Spleen (tissue), 11 donors: ENCODE results near the gene OGG1. TPM values are rescaled to one million over a fixed set of nuclear protein-coding genes. Genes with fewer than 3 reads are reported as not detected.

Source experiments
- DNase-seq: peaks from one replicate; pipeline ENCODE4 v3.0.0-alpha.2; 2020
- H3K27ac ChIP-seq, 8 donors: fragments of 200-600 bp; sonication (generic) in 7 of 8; 1 replicate in 4 of 8; 2 replicates in 4 of 8; pipeline versions ENCODE4 v1.5.0 to v1.8.0; 2016 to 2021; ENCODE audit warnings: inconsistent platforms in 4 of 8, mild to moderate bottlenecking in 4 of 8, moderate library complexity in 1 of 8
- H3K27me3 ChIP-seq, 7 donors: fragments of 200-600 bp; sonication (generic) in 6 of 7; replicated peaks in 1 of 7; 1 replicate in 4 of 7; 2 replicates in 3 of 7; pipeline versions ENCODE4 v1.5.0 to v1.8.0; 2016 to 2021; ENCODE audit warnings: inconsistent platforms in 3 of 7, mild to moderate bottlenecking in 1 of 7
- H3K36me3 ChIP-seq, 6 donors: fragments of 200-600 bp; sonication (generic) in 5 of 6; 1 replicate in 4 of 6; 2 replicates in 2 of 6; pipeline versions ENCODE4 v1.5.0 to v1.8.0; 2016 to 2021; ENCODE audit warnings: inconsistent platforms in 2 of 6
- H3K4me1 ChIP-seq, 6 donors: fragments of 200-600 bp; sonication (generic) in 5 of 6; 1 replicate in 3 of 6; 2 replicates in 3 of 6; pipeline versions ENCODE4 v1.5.0 to v1.8.0; 2016 to 2021; ENCODE audit warnings: inconsistent platforms in 3 of 6
- H3K4me3 ChIP-seq, 8 donors: fragments of 200-600 bp; sonication (generic) in 7 of 8; 1 replicate in 4 of 8; 2 replicates in 4 of 8; pipeline versions ENCODE4 v1.5.0 to v1.8.0; 2016 to 2021; ENCODE audit warnings: inconsistent platforms in 4 of 8, mild to moderate bottlenecking in 4 of 8, moderate library complexity in 2 of 8
- H3K9me3 ChIP-seq, 8 donors: fragments of 200-600 bp; sonication (generic) in 7 of 8; 1 replicate in 4 of 8; 2 replicates in 4 of 8; pipeline versions ENCODE4 v1.5.0 to v1.8.0; 2016 to 2021; ENCODE audit warnings: inconsistent platforms in 4 of 8
- POLR2A ChIP-seq, 3 donors: fragments of 450-650 bp; IDR thresholded peaks; one replicate each; pipeline ENCODE4 v1.5.1; 2017; ENCODE audit warnings: antibody characterized with exemption in 3 of 3, mild to moderate bottlenecking in 1 of 3
- POLR2AphosphoS5 ChIP-seq, 3 donors: sonication (generic); formaldehyde crosslinking; IDR thresholded peaks; one replicate each; pipeline ENCODE4 v1.5.1; 2017; ENCODE audit warnings: antibody characterized with exemption in 3 of 3
- WGBS, 5 donors: extraction: QIAGEN DNeasy Blood & Tissue Kit in 3 of 5; methylation state at CpG; one replicate each; pipeline versions ENCODE4 v1.1.5 to v1.1.7; 2013 to 2018; 5-methylcytosine and 5-hydroxymethylcytosine counted together
- intact Hi-C: fragments of 100-400 bp; cut with DNase I; formaldehyde crosslinking; loops from one replicate; pipeline ENCODE4 v1.15.0; 2023; ENCODE audit warnings: low total_unique reads
- polyA plus RNA-seq, 3 donors: library from polyadenylated mRNA; stranded (reverse); fragments of 200-250 nt; gene quantifications; one replicate each; pipeline ENCODE4 v1.2.1, GENCODE V29; 2013
- total RNA-seq, 7 donors: library from RNA; depleted of rRNA in 3 of 7; stranded (reverse); fragments of >200 nt in 3 of 7; fragmentation: NEBNext Ultra II Directional in 4 of 7; extraction: Animal tissue kit (Norgen Biotek cat#: 25700) in 4 of 7; gene quantifications; one replicate each; pipeline versions ENCODE4 v1.1.0 to v1.2.1, GENCODE V29; 2016 to 2021
- TF ChIP-seq, protein P1 (sequence below), 11 experiments: fragments of 200-600 bp in 7 of 11; fragments of 450-650 bp in 4 of 11; sonication (generic) in 4 of 11; IDR thresholded peaks in 8 of 11; conservative IDR thresholded peaks in 3 of 11; 1 replicate in 7 of 11; 2 replicates in 4 of 11; pipeline versions ENCODE4 v1.4.0 to v1.8.0; 2016 to 2021; ENCODE audit warnings: antibody characterized with exemption in 11 of 11, inconsistent platforms in 4 of 11, mild to moderate bottlenecking in 1 of 11
- donor health status: healthy with polysubstance abuse.
- donor health status: DM: no; HTN: no; CAD: no; lungs with moderate emphysema.
- donor health status: DM: no; HTN: no; CAD: no.
- donor health status: Bipolar disorder and iron deficiency.
- donor health status: healthy.
- donor health status: DM: no; HTN: no; CAD: no.
- donor health status: DM: yes; HTN: yes; CAD: no.

Gene OGG1
- total and polyA plus RNA-seq, 10 donors = 9.3 to 34.5 (median 26.7) TPM

DNA sequence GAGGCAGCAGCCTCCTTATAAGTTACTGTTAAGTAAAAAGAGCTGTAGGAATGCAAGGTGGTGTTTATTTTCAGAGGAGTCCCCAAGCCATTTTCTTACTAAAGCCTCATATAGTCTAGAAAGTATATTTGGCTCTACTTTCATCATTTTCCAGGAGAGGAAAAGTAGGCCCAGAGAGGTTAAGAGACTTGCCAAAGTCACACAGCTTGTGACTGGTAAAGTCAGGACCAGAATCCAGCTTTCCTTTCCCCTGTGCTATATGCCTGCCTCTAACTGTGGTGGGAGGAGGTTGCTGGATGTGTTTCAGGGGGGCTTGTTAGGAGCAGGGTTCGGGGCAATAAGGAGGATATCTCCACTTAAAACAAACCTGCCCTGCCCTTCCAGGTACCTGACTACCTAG is 7.2 kb upstream of the OGG1 start:
- intact Hi-C loops = no loop called here
- WGBS, 5 donors = 82 to 95% (median 89%) methylated on average over 1 of the region's 1 CpG
- Histone ChIP-seq H3K4me3 (no peak overlapping the region), H3K27me3 (no peaks in the 10 kb centered on the region), H3K36me3 (peaks cover 14 to 100% (median 99%) of the 10 kb centered on the region in 6 donors), H3K9me3 (no peaks in the 10 kb centered on the region), H3K27ac (no peak overlapping the region), H3K4me1 (peaks cover 0 to 14% (median 3%) of the 10 kb centered on the region in 6 donors)
- no peak for DNase-seq
- TF ChIP-seq POLR2AphosphoS5 (IDR thresholded peaks at IDR 0.05) = no peak
- TF ChIP-seq POLR2A (IDR thresholded peaks at IDR 0.05) = no peak
- TF ChIP-seq, protein P1, sequence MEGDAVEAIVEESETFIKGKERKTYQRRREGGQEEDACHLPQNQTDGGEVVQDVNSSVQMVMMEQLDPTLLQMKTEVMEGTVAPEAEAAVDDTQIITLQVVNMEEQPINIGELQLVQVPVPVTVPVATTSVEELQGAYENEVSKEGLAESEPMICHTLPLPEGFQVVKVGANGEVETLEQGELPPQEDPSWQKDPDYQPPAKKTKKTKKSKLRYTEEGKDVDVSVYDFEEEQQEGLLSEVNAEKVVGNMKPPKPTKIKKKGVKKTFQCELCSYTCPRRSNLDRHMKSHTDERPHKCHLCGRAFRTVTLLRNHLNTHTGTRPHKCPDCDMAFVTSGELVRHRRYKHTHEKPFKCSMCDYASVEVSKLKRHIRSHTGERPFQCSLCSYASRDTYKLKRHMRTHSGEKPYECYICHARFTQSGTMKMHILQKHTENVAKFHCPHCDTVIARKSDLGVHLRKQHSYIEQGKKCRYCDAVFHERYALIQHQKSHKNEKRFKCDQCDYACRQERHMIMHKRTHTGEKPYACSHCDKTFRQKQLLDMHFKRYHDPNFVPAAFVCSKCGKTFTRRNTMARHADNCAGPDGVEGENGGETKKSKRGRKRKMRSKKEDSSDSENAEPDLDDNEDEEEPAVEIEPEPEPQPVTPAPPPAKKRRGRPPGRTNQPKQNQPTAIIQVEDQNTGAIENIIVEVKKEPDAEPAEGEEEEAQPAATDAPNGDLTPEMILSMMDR (IDR thresholded peaks at IDR 0.05 in 8 of 11, conservative IDR thresholded peaks at IDR 0.05 in 3 of 11) = no peak

DNA sequence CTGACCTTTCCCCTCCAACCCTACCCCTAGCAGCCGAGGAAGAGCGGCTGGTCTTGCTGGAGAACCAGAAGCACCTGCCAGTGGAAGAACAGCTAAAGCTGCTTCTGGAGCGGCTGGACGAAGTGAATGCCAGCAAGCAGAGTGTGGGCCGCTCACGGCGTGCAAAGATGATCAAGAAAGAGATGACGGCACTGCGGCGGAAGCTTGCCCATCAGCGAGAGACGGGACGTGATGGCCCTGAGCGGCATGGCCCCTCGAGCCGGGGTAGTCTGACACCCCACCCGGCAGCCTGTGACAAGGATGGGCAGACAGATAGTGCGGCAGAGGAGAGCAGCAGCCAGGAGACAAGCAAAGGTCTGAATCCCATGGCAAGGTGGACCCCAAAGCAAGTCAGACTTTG is 6.2 kb upstream of the OGG1 start:
- Histone ChIP-seq H3K4me1 (peaks cover 0 to 7% (median under 1%) of the 10 kb centered on the region in 6 donors), H3K36me3 (peaks cover 14 to 100% (median 95%) of the 10 kb centered on the region in 6 donors), H3K4me3 (no peak overlapping the region), H3K27ac (no peak overlapping the region), H3K9me3 (no peaks in the 10 kb centered on the region), H3K27me3 (no peaks in the 10 kb centered on the region)
- 95 to 98% (median 97%) methylated on average over 15 to 18 of the region's 18 CpGs for WGBS, 5 donors
- intact Hi-C loops = no loop called here
- no peak for DNase-seq
- TF ChIP-seq POLR2AphosphoS5 (IDR thresholded peaks at IDR 0.05) = peak in 2 of 3 donors; percentile 8 to 51
- TF ChIP-seq, protein P1 (IDR thresholded peaks at IDR 0.05 in 8 of 11, conservative IDR thresholded peaks at IDR 0.05 in 3 of 11) = no peak

DNA sequence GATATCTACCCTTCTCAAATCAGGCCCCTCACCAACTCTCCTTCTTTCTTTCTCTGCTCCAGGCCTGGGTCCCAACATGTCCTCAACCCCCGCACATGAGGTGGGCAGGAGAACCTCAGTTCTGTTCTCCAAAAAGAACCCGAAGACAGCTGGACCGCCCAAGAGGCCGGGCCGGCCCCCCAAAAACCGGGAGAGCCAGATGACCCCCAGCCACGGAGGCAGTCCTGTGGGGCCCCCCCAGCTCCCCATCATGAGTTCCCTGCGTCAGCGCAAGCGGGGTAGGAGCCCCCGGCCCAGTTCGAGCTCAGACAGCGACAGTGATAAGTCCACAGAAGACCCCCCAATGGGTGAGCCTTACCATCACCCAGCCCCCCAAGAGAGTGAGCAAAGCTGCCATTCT is 5.6 kb upstream of the OGG1 start:
- WGBS, 5 donors = 91 to 97% (median 96%) methylated on average over 13 of the region's 13 CpGs
- no peak overlapping the region for H3K27ac ChIP-seq
- DNase-seq = no peak
- no peaks in the 10 kb centered on the region for H3K9me3 ChIP-seq
- H3K27me3 ChIP-seq = no peaks in the 10 kb centered on the region
- intact Hi-C loops = no loop called here
- H3K4me3 ChIP-seq = no peak overlapping the region
- H3K4me1 ChIP-seq = peaks cover 2 to 12% (median 5%) of the 10 kb centered on the region in 6 donors
- TF ChIP-seq, protein P1 (IDR thresholded peaks at IDR 0.05 in 8 of 11, conservative IDR thresholded peaks at IDR 0.05 in 3 of 11) = no peak
- no peak for TF ChIP-seq POLR2A (IDR thresholded peaks at IDR 0.05)
- no peak for TF ChIP-seq POLR2AphosphoS5 (IDR thresholded peaks at IDR 0.05)
- peaks cover 14 to 96% (median 89%) of the 10 kb centered on the region in 6 donors for H3K36me3 ChIP-seq

DNA sequence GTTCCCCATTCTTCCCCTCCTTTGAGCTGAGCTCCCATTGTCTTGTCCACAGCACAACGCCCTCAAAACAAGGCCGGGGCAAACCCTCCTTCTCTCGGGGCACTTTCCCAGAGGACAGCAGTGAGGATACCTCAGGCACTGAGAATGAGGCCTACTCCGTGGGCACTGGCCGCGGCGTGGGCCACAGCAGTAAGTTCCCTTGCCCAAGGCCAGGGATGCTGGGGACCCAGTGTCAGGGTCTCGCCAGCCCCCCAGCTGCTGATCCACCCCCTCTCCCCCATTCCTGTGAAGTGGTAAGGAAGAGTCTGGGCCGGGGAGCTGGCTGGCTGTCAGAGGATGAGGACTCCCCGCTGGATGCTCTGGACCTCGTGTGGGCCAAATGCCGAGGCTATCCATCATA is 4.2 kb upstream of the OGG1 start:
- Histone ChIP-seq H3K36me3 (peaks cover 10 to 82% (median 76%) of the 10 kb centered on the region in 6 donors), H3K4me3 (no peak overlapping the region), H3K27ac (no peak overlapping the region), H3K27me3 (no peaks in the 10 kb centered on the region), H3K4me1 (peaks cover 6 to 23% (median 11%) of the 10 kb centered on the region in 6 donors), H3K9me3 (no peaks in the 10 kb centered on the region)
- no peak for DNase-seq
- intact Hi-C loops = no loop called here
- TF ChIP-seq POLR2AphosphoS5 (IDR thresholded peaks at IDR 0.05) = peak in 2 of 3 donors; percentile 9 to 40
- TF ChIP-seq, protein P1 (IDR thresholded peaks at IDR 0.05 in 8 of 11, conservative IDR thresholded peaks at IDR 0.05 in 3 of 11) = no peak
- 91 to 96% (median 94%) methylated on average over 11 to 12 of the region's 12 CpGs for WGBS, 5 donors
